Head of caudate nucleus (tissue), 42 donors: ENCODE measurements around the gene PLEKHH1.
A peak's percentile ranks its signal among the peaks of the same experiment; 100 is the strongest.
"Not testable (repeated sequence)": the region's sequence is repeated elsewhere in the genome, so short reads cannot be mapped to it uniquely, and the experiment has no call there.

ENCODE experiments used
- DNase-seq, 42 donors: peaks; one replicate each; pipeline versions ENCODE4 v3.0.0 to v3.0.0-alpha.2; 2020 to 2021; ENCODE audit warnings: mixed read lengths in 7 of 42
- intact Hi-C: fragments of 100-400 bp; cut with DNase I; formaldehyde crosslinking; loops from one replicate; pipeline ENCODE4 v1.15.0; 2022

Gene PLEKHH1

GRCh38 chr14:67526181-67526580 is 6.9 kb upstream of the PLEKHH1 start:
- no peak for DNase-seq
- intact Hi-C loops = loop anchor here (2.0 kb wide), 1 partner anchor 45 kb away; no protein-coding TSS in a partner anchor

GRCh38 chr14:67526676-67527459 is 6.2 kb upstream of the PLEKHH1 start:
- DNase-seq = peak in 39 of 42 donors; percentile 41 to 89 (median 68)
- intact Hi-C loops = loop anchor here (2.0 kb wide), 1 partner anchor 44 kb away; no protein-coding TSS in a partner anchor

- intact Hi-C loops = loop anchor here (2.0 kb wide), 1 partner anchor 43 kb away; no protein-coding TSS in a partner anchor
- DNase-seq = no peak
These were observed 5.3 kb upstream of the PLEKHH1 start for GRCh38 chr14:67527756-67528155.

- intact Hi-C loops = no loop called here
- DNase-seq = no peak
These were observed 4.8 kb upstream of the PLEKHH1 start for GRCh38 chr14:67528276-67528675.

- DNase-seq = no peak
- intact Hi-C loops = no loop called here
These were observed 2.8 kb upstream of the PLEKHH1 start for GRCh38 chr14:67529947-67530935.

GRCh38 chr14:67532606-67532997 is 488 bp upstream of the PLEKHH1 start:
- DNase-seq = no peak
- intact Hi-C loops = no loop called here

- intact Hi-C loops = no loop called here
- DNase-seq = peak in 5 of 42 donors; percentile 25 to 53 (median 48)
These were observed 630 bp downstream of the PLEKHH1 start for GRCh38 chr14:67533754-67534085.

- intact Hi-C loops = no loop called here
- peak in 9 of 42 donors; percentile 40 to 75 (median 50) for DNase-seq
These were observed 3.0 kb downstream of the PLEKHH1 start for GRCh38 chr14:67536087-67536486.

GRCh38 chr14:67537736-67538135 is 4.6 kb downstream of the PLEKHH1 start:
- intact Hi-C loops = no loop called here
- peak in 2 of 42 donors; percentile 15 to 24 for DNase-seq

GRCh38 chr14:67538501-67538900 is 5.4 kb downstream of the PLEKHH1 start:
- intact Hi-C loops = no loop called here
- DNase-seq = peak in 2 of 42 donors; percentile 38 to 65

- peak in 41 of 42 donors; percentile 26 to 93 (median 77) for DNase-seq
These were observed 6.0 kb downstream of the PLEKHH1 start for GRCh38 chr14:67539116-67539515.

GRCh38 chr14:67541448-67542387 is 8.6 kb downstream of the PLEKHH1 start:
- intact Hi-C loops = no loop called here
- peak in 1 of 42 donors; percentile 23 for DNase-seq

More at GRCh38 chr14:67539116-67539515, 6.0 kb downstream of the PLEKHH1 start:
- intact Hi-C loops = no loop called here

GRCh38 chr14:67542620-67543019 is 9.5 kb downstream of the PLEKHH1 start:
- intact Hi-C loops = not testable (repeated sequence)
- DNase-seq = peak in 1 of 42 donors; percentile 19

- intact Hi-C loops = no loop called here
- no peak for DNase-seq
These were observed 11.5 kb downstream of the PLEKHH1 start for GRCh38 chr14:67544590-67544989.

GRCh38 chr14:67547224-67547780 is 14.2 kb downstream of the PLEKHH1 start:
- DNase-seq = peak in 1 of 42 donors; percentile 13
- intact Hi-C loops = no loop called here

GRCh38 chr14:67549734-67550133 is 16.6 kb downstream of the PLEKHH1 start:
- intact Hi-C loops = no loop called here
- peak in 1 of 42 donors; percentile 2 for DNase-seq

- DNase-seq = no peak
- intact Hi-C loops = no loop called here
These were observed 18.0 kb downstream of the PLEKHH1 start for GRCh38 chr14:67551123-67551522.

GRCh38 chr14:67551940-67552339 is 18.9 kb downstream of the PLEKHH1 start:
- no peak for DNase-seq
- intact Hi-C loops = no loop called here
